ENCODE data around the gene NRG3. TPM values are rescaled to one million over a fixed set of nuclear protein-coding genes. Genes with fewer than 3 reads are reported as not detected.

The NRG3 gene
- total RNA-seq, 4 donors from 2014 or later, result 0.54 TPM; not detected in 3

DNA sequence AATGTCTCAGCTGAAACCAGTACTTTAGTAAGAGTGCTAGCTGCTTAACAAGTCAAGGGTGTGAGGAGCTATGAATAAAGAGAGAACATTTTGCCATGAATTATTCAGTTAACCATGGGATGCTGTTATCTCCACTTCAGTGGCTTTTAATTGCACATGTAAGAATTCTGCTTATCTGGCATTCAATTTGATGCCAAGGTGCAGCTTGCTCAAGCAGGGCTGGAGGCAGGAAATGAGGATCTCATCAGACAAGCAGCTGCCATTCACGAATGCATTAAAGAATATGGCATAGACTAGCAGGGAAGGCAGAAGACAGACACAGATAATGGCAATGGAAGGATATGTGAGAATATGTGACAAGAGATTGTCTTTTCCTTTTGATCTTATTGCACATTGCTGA lies 697.8 kb downstream of the NRG3 start:
- Histone ChIP-seq H3K36me3 (no peaks in the 10 kb centered on the region), H3K4me3 (no peak overlapping the region), H3K27ac (no peak overlapping the region), H3K4me1 (no peaks in the 10 kb centered on the region), H3K9me3 (no peaks in the 10 kb centered on the region), H3K27me3 (no peaks in the 10 kb centered on the region)
- 56% methylated on average over 1 of the region's 1 CpG; no CpG with 5 or more reads in 1 of the 2 donors for WGBS, 2 donors (ENCODE audit: low coverage in 1 of 2)
- TF ChIP-seq, protein P1, sequence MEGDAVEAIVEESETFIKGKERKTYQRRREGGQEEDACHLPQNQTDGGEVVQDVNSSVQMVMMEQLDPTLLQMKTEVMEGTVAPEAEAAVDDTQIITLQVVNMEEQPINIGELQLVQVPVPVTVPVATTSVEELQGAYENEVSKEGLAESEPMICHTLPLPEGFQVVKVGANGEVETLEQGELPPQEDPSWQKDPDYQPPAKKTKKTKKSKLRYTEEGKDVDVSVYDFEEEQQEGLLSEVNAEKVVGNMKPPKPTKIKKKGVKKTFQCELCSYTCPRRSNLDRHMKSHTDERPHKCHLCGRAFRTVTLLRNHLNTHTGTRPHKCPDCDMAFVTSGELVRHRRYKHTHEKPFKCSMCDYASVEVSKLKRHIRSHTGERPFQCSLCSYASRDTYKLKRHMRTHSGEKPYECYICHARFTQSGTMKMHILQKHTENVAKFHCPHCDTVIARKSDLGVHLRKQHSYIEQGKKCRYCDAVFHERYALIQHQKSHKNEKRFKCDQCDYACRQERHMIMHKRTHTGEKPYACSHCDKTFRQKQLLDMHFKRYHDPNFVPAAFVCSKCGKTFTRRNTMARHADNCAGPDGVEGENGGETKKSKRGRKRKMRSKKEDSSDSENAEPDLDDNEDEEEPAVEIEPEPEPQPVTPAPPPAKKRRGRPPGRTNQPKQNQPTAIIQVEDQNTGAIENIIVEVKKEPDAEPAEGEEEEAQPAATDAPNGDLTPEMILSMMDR (IDR thresholded peaks at IDR 0.05), result no peak
- no peak for TF ChIP-seq POLR2AphosphoS5 (IDR thresholded peaks at IDR 0.05)
- no peak for TF ChIP-seq POLR2A (IDR thresholded peaks at IDR 0.05)
- TF ChIP-seq EP300 (IDR thresholded peaks at IDR 0.05), result no peak
- no peak for ATAC-seq

DNA sequence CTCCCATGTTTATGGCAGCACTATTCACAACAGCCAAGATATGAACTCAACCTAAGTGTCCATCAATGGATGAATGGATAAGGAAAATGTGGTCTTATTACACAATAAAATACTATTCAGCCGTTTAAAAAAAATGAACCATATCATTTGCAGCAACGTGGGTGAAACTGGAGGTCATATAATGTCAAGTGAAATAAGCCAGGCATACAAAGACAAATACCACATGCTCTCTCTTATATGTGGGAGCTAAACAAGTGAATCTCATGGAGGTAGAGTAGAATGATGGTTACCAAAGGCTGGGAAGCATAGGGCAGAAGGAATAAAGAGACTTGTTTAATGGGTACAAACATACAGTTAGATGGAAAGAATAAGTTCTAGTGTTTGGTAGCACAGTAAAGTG lies 699.1 kb downstream of the NRG3 start:
- 14 to 25% methylated on average over 2 of the region's 2 CpGs for WGBS, 2 donors (ENCODE audit: low coverage in 1 of 2)
- no peak for ATAC-seq
- TF ChIP-seq POLR2A (IDR thresholded peaks at IDR 0.05), result no peak
- TF ChIP-seq, protein P1 (IDR thresholded peaks at IDR 0.05), result no peak
- TF ChIP-seq EP300 (IDR thresholded peaks at IDR 0.05), result no peak
- no peak for TF ChIP-seq POLR2AphosphoS5 (IDR thresholded peaks at IDR 0.05)

DNA sequence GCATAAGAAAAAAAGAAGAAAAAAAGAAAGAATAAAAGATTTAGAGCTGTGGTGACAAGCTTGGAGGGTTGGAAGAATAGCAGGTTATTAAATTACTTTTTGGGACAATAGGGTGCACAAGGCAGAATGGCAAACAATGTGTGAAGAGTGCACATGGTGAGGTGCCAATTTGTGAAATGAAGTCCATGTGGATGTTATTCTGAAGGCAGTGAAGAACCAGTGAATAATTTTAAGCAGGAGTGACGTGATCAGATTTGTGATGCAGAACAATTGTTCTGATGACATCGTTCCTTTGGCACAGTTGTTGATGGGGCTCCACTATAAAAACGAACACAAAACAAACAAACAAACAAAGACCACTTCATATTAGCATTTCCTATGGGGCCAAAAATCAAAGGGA lies 700.3 kb downstream of the NRG3 start:
- no peaks in the 10 kb centered on the region for H3K9me3 ChIP-seq
- no peaks in the 10 kb centered on the region for H3K27me3 ChIP-seq
- no peak overlapping the region for H3K4me3 ChIP-seq
- TF ChIP-seq POLR2A (IDR thresholded peaks at IDR 0.05), result no peak
- TF ChIP-seq, protein P1 (IDR thresholded peaks at IDR 0.05), result no peak
- no peak for TF ChIP-seq POLR2AphosphoS5 (IDR thresholded peaks at IDR 0.05)
- no peak for TF ChIP-seq EP300 (IDR thresholded peaks at IDR 0.05)
- H3K27ac ChIP-seq, result no peak overlapping the region
- no peak for ATAC-seq
- 59 to 62% methylated on average over 3 of the region's 3 CpGs for WGBS, 2 donors (ENCODE audit: low coverage in 1 of 2)
- no peaks in the 10 kb centered on the region for H3K36me3 ChIP-seq
- H3K4me1 ChIP-seq, result no peaks in the 10 kb centered on the region

More for the DNA sequence above, 699.1 kb downstream of the NRG3 start:
- no peaks in the 10 kb centered on the region for H3K36me3 ChIP-seq
- no peaks in the 10 kb centered on the region for H3K27me3 ChIP-seq
- H3K27ac ChIP-seq, result no peak overlapping the region
- H3K4me1 ChIP-seq, result no peaks in the 10 kb centered on the region
- H3K4me3 ChIP-seq, result no peak overlapping the region
- no peaks in the 10 kb centered on the region for H3K9me3 ChIP-seq

DNA sequence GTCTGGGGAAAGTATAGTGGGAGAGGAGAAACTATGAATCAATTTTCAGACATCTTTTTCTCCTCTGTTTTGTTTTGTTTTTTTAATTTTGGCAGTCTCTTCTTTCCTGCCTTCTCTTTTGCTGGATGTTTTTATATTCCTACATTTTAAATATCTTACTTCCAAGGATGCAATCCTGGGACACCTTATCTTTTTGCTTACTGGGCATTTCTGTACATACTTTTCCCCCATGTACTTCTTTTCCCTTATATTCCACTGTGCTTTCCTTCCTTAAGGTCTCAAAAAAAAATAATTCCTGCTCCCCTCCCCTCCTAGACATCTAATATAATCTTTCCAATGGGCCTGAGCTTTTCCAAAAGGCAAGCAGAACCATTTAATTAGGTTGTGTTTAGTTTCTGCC lies 701.1 kb downstream of the NRG3 start:
- no peaks in the 10 kb centered on the region for H3K9me3 ChIP-seq
- no peak overlapping the region for H3K4me3 ChIP-seq
- TF ChIP-seq, protein P1 (IDR thresholded peaks at IDR 0.05), result no peak
- TF ChIP-seq EP300 (IDR thresholded peaks at IDR 0.05) (no peak), POLR2A (IDR thresholded peaks at IDR 0.05) (no peak), POLR2AphosphoS5 (IDR thresholded peaks at IDR 0.05) (no peak)
- H3K27me3 ChIP-seq, result no peaks in the 10 kb centered on the region
- no peak overlapping the region for H3K27ac ChIP-seq
- H3K36me3 ChIP-seq, result no peaks in the 10 kb centered on the region
- no peaks in the 10 kb centered on the region for H3K4me1 ChIP-seq
- ATAC-seq, result no peak

DNA sequence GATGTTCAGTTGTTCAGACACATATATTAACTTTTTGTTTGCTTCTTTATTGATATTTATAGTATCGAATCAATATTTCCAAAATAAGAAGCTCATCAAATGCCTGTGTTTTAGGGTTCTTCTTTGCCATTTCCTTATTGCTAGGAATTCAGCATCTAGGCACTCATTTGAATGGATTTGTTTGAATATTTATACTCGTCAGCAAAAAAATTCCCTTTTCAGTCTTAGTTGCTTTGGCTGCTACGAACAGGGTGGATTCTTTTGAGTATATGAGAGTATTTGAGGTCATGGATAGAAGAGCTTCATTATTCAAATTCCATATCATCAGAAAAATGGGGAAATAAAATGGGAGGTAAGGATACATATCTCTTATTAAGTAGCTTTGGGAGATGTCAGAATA lies 706.9 kb downstream of the NRG3 start:
- no peak overlapping the region for H3K4me3 ChIP-seq
- no peak for TF ChIP-seq EP300 (IDR thresholded peaks at IDR 0.05)
- TF ChIP-seq POLR2A (IDR thresholded peaks at IDR 0.05), result no peak
- TF ChIP-seq POLR2AphosphoS5 (IDR thresholded peaks at IDR 0.05), result no peak
- TF ChIP-seq, protein P1 (IDR thresholded peaks at IDR 0.05), result no peak
- no peak overlapping the region for H3K27ac ChIP-seq
- no peaks in the 10 kb centered on the region for H3K27me3 ChIP-seq
- no peaks in the 10 kb centered on the region for H3K36me3 ChIP-seq
- H3K9me3 ChIP-seq, result no peaks in the 10 kb centered on the region
- 50 to 80% methylated on average over 2 to 3 of the region's 3 CpGs for WGBS, 2 donors (ENCODE audit: low coverage in 1 of 2)
- no peak for ATAC-seq
- H3K4me1 ChIP-seq, result no peaks in the 10 kb centered on the region

Data from gastroesophageal sphincter (tissue), 4 donors.